Measurements from ENCODE around the gene NOL4L. TPM values are rescaled to one million over a fixed set of nuclear protein-coding genes. Genes with fewer than 3 reads are reported as not detected.

NOL4L gene
- total and polyA plus RNA-seq, 2 donors (not counting 3 experiments of a cell fraction or from before 2014, with no cell fraction given): 55.2 to 79.6 TPM

DNA sequence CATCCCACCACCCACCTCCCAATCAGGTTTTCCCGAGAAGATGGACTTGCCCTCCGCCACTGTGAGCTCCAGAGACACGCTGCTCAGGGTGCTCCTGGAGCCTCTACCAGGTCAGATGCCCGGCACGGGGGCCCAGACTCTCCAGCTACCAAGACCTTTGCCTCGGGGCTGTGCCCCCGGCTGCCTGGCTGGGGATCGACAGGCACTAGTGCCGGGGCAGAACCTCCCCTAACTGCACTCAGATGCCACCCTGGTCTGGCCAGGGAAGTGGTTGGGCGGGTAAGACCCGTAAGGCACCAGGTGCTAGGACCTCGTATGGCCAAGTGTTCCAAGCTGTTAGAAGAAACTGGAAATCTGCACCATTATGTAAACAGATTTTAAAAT is 126.3 kb downstream of the NOL4L start:
- FAIRE-seq (no peak), DNase-seq (ENCODE audit: low read depth, low spot score) (no peak)
- Histone ChIP-seq H3K36me3 (ENCODE audit: control insufficient read depth in 2 of 2, extremely low read depth in 1 of 2, insufficient read depth in 2 of 2, low read length in 2 of 2) (peaks cover 15 to 43% of the 10 kb centered on the region in 2 experiments), H3K4me3 (replicated peaks in 1 of 3; ENCODE audit: insufficient read depth in 1 of 3, low read depth in 1 of 3, low read length in 3 of 3) (no peak overlapping the region), H3K79me2 (ENCODE audit: control insufficient read depth, insufficient read depth, low read length) (peaks cover 100% of the 10 kb centered on the region), H3K9ac (replicated peaks; ENCODE audit: extremely low read depth, insufficient read depth, low read length) (no peak overlapping the region), H3K4me1 (ENCODE audit: control insufficient read depth, extremely low read depth, insufficient read depth, low read length) (peaks cover 20% of the 10 kb centered on the region), H3K9me3 (replicated peaks; ENCODE audit: control insufficient read depth, insufficient read depth, low read length) (no peaks in the 10 kb centered on the region), H3K9me1 (replicated peaks; ENCODE audit: control insufficient read depth, extremely low read depth, insufficient read depth, low read length) (no peaks in the 10 kb centered on the region), H4K20me1 (replicated peaks; ENCODE audit: control insufficient read depth, extremely low read depth, insufficient read depth, low read length) (no peaks in the 10 kb centered on the region), H3K4me2 (ENCODE audit: insufficient read depth, low read length) (no peak overlapping the region), H3K27ac (ENCODE audit: insufficient read depth, low read depth, low read length) (no peak overlapping the region), H2AFZ (ENCODE audit: low read depth, low read length) (no peak overlapping the region), H3K27me3 (ENCODE audit: control insufficient read depth in 2 of 2, insufficient read depth in 2 of 2, low read length in 2 of 2) (no peaks in the 10 kb centered on the region)
- POLR2A ChIA-PET: no interaction called here
- dilution Hi-C loops (cut with MboI; ENCODE audit: extremely low pct_ligation_motif_present, low sequenced_read_pairs) (no loop called here), intact Hi-C loops (cut with micrococcal nuclease) (no loop called here)
- no peak for TF ChIP-seq POLR2AphosphoS5 (IDR thresholded peaks at IDR 0.05; ENCODE audit: insufficient read depth, low read depth, low read length)
- TF ChIP-seq, protein P1, sequence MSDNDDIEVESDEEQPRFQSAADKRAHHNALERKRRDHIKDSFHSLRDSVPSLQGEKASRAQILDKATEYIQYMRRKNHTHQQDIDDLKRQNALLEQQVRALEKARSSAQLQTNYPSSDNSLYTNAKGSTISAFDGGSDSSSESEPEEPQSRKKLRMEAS (IDR thresholded peaks at IDR 0.05; ENCODE audit: insufficient read depth, insufficient read length): no peak
- no TSS peak for BruUV-seq (replicated peaks)
- CTCF ChIA-PET: interaction anchor here (1.2 to 4.4 kb wide), 7 partner anchors 8 to 193 kb away, joined by 3 to 22 read pairs (median 3); no protein-coding TSS in a partner anchor

DNA sequence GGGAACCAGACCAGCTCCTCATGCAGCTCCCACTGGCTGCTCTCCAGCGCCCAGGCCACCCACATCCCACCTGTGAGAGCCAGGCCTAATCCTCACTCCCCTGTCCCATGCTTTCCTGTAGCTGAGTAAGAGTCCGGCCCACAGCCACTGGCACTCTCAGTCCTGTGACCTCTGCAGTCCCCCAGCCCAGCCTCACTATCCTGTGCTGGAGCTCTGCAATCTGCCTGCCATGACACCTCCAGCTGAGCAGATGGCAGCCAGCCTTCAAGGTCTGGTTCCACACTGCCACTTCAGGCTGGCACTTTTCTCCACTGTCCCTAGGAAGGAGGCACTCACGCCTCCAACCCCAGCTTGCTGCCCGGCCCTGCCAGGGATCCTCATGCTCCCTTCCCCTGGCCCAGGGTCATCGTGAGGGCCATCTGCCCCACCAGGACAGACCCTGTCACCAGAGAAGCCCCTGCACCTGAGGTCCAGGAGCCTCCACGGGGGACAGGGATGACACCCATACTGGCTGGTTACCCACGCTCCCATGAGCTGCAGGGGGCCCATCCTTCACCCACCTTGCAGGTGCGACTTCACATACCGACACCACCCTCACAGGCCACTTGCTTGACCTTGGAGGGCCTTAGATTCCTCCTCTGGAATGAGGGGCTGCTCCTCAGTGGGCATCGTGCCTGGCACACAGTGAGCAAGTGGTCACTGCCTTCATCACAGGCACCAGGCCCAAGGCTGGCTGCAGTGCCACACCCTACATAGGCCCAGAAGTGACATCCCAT is 126.9 kb downstream of the NOL4L start:
- BruUV-seq (replicated peaks): no TSS peak
- H4K20me1 ChIP-seq (replicated peaks; ENCODE audit: control insufficient read depth, extremely low read depth, insufficient read depth, low read length): no peaks in the 10 kb centered on the region
- dilution Hi-C loops (cut with MboI; ENCODE audit: extremely low pct_ligation_motif_present, low sequenced_read_pairs): no loop called here
- no peak overlapping the region for H3K4me2 ChIP-seq (ENCODE audit: insufficient read depth, low read length)
- no peak overlapping the region for H3K27ac ChIP-seq (ENCODE audit: insufficient read depth, low read depth, low read length)
- peaks cover 18 to 48% of the 10 kb centered on the region in 2 experiments for H3K36me3 ChIP-seq (ENCODE audit: control insufficient read depth in 2 of 2, extremely low read depth in 1 of 2, insufficient read depth in 2 of 2, low read length in 2 of 2)
- peaks cover 20% of the 10 kb centered on the region for H3K4me1 ChIP-seq (ENCODE audit: control insufficient read depth, extremely low read depth, insufficient read depth, low read length)
- no peaks in the 10 kb centered on the region for H3K27me3 ChIP-seq (ENCODE audit: control insufficient read depth in 2 of 2, insufficient read depth in 2 of 2, low read length in 2 of 2)
- no peaks in the 10 kb centered on the region for H3K9me3 ChIP-seq (replicated peaks; ENCODE audit: control insufficient read depth, insufficient read depth, low read length)
- no peak overlapping the region for H3K4me3 ChIP-seq (replicated peaks in 1 of 3; ENCODE audit: insufficient read depth in 1 of 3, low read depth in 1 of 3, low read length in 3 of 3)
- ChIA-PET POLR2A (no interaction called here), CTCF (interaction anchor here (1.2 to 4.4 kb wide), 8 partner anchors 9 to 194 kb away, joined by 3 to 22 read pairs (median 4); no protein-coding TSS in a partner anchor)
- FAIRE-seq (no peak), DNase-seq (ENCODE audit: low read depth, low spot score) (no peak)
- no peak overlapping the region for H3K9ac ChIP-seq (replicated peaks; ENCODE audit: extremely low read depth, insufficient read depth, low read length)
- peaks cover 100% of the 10 kb centered on the region for H3K79me2 ChIP-seq (ENCODE audit: control insufficient read depth, insufficient read depth, low read length)
- intact Hi-C loops (cut with micrococcal nuclease): no loop called here
- H3K9me1 ChIP-seq (replicated peaks; ENCODE audit: control insufficient read depth, extremely low read depth, insufficient read depth, low read length): no peaks in the 10 kb centered on the region
- no peak overlapping the region for H2AFZ ChIP-seq (ENCODE audit: low read depth, low read length)
- TF ChIP-seq POLR2AphosphoS5 (IDR thresholded peaks at IDR 0.05; ENCODE audit: insufficient read depth, low read depth, low read length) (no peak), JUN (IDR thresholded peaks at IDR 0.05; ENCODE audit: borderline replicate concordance, insufficient read depth, insufficient read length, low read depth) (no peak), GATA2 (IDR thresholded peaks at IDR 0.05; ENCODE audit: insufficient read depth, insufficient read length, low read depth, low read length) (no peak), POLR2A (IDR thresholded peaks at IDR 0.05; ENCODE audit: low read depth, low read length) (no peak), EZH2 (IDR thresholded peaks at IDR 0.05; ENCODE audit: borderline replicate concordance, low read depth, low read length, severe bottlenecking) (no peak), FOS (IDR thresholded peaks at IDR 0.05; ENCODE audit: borderline replicate concordance, insufficient read depth, low read length) (no peak), MYC (IDR thresholded peaks at IDR 0.05; ENCODE audit: low read depth, low read length) (no peak)
- TF ChIP-seq, protein P1 (IDR thresholded peaks at IDR 0.05; ENCODE audit: insufficient read depth, insufficient read length): no peak
- TF ChIP-seq, protein P2, sequence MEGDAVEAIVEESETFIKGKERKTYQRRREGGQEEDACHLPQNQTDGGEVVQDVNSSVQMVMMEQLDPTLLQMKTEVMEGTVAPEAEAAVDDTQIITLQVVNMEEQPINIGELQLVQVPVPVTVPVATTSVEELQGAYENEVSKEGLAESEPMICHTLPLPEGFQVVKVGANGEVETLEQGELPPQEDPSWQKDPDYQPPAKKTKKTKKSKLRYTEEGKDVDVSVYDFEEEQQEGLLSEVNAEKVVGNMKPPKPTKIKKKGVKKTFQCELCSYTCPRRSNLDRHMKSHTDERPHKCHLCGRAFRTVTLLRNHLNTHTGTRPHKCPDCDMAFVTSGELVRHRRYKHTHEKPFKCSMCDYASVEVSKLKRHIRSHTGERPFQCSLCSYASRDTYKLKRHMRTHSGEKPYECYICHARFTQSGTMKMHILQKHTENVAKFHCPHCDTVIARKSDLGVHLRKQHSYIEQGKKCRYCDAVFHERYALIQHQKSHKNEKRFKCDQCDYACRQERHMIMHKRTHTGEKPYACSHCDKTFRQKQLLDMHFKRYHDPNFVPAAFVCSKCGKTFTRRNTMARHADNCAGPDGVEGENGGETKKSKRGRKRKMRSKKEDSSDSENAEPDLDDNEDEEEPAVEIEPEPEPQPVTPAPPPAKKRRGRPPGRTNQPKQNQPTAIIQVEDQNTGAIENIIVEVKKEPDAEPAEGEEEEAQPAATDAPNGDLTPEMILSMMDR (IDR thresholded peaks at IDR 0.05; ENCODE audit: extremely low read depth in 1 of 2, insufficient read depth in 1 of 2, low read depth in 1 of 2, low read length in 2 of 2): no peak

All from endothelial cell of umbilical vein (primary cell).